ENCODE measurements around the gene MISP3. TPM values are rescaled to one million over a fixed set of nuclear protein-coding genes. Genes with fewer than 3 reads are reported as not detected.

Gene MISP3
- total and polyA plus RNA-seq, 9 of the 15 experiments (the other 6 are each of a cell fraction or from before 2014, with no cell fraction given), result 0.25 to 5.6 (median 1.6) TPM

DNA sequence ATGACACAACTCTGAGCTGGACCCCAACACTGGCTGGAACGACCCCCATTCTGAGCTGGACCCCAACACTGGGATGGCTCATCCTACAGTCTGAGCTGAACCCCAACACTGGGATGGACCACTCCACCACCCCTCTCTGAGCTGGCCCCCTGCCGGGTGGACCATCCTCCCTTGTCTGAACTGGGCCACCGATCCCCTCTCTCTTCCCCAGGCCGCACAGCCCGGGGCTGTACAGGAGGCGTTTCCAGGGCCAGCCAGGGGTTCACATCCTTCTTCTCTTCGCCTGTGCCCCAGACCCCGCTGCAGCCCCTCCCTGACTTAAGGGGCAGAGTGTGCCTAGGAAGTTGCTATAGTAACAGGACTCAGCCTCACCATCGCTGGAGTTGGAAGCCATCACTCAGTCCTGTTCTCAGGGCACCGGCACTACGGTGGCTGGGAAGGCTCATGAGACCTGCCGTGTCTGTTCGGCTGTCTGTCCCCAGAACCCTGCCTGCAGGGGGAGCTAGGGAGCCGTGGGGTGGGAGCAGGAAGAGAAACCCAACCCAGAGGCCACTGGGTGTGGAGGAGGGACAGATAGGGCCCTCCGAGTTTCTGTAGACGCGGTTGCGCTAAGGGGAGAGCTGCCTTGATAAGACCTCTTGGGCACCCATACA is 41.3 kb downstream of the MISP3 start (continued):
- TF ChIP-seq DMBX1 (CRISPR knock-in tag; IDR thresholded peaks at IDR 0.05; ENCODE audit: borderline replicate concordance) (peak; percentile 69; the same call in 1 of the 2 replicates), TOE1 (IDR thresholded peaks at IDR 0.05; ENCODE audit: borderline replicate concordance) (peak; percentile 69; the same call in 1 of the 2 replicates), TOE1 (CRISPR knock-in tag; IDR thresholded peaks at IDR 0.05; ENCODE audit: borderline replicate concordance, low read depth) (no peak), MCM7 (IDR thresholded peaks at IDR 0.05) (peak in 1 of 2 experiments; percentile 82; a peak in 1 of 4 replicates), ZNF431 (CRISPR knock-in tag; IDR thresholded peaks at IDR 0.05) (no peak), CXXC5 (CRISPR knock-in tag; IDR thresholded peaks at IDR 0.05) (peak; percentile 50; the same call in 1 of the 2 replicates), RFX1 (IDR thresholded peaks at IDR 0.05) (peak; percentile 89), ATF7 (IDR thresholded peaks at IDR 0.05) (peak; percentile 33; the same call in 1 of the 2 replicates), E2F3 (CRISPR knock-in tag; IDR thresholded peaks at IDR 0.05) (0 out of 2 replicates have a peak, but pooled peaks have one; percentile 26), TRIM24 (IDR thresholded peaks at IDR 0.05) (peak in 1 of 2 experiments; percentile 38; a peak in 1 of 4 replicates), TAF9B (IDR thresholded peaks at IDR 0.05; ENCODE audit: partially characterized antibody) (no peak), ZBTB7A (IDR thresholded peaks at IDR 0.05; ENCODE audit: borderline replicate concordance, control insufficient read depth, low read depth, low read length) (peak; percentile 44; the same call in 1 of the 2 replicates), NR2C1 (IDR thresholded peaks at IDR 0.05) (peak; percentile 22; the same call in 1 of the 2 replicates), NR2C1 (tag; IDR thresholded peaks at IDR 0.05) (peak; percentile 59)
- TF ChIP-seq, protein P1, sequence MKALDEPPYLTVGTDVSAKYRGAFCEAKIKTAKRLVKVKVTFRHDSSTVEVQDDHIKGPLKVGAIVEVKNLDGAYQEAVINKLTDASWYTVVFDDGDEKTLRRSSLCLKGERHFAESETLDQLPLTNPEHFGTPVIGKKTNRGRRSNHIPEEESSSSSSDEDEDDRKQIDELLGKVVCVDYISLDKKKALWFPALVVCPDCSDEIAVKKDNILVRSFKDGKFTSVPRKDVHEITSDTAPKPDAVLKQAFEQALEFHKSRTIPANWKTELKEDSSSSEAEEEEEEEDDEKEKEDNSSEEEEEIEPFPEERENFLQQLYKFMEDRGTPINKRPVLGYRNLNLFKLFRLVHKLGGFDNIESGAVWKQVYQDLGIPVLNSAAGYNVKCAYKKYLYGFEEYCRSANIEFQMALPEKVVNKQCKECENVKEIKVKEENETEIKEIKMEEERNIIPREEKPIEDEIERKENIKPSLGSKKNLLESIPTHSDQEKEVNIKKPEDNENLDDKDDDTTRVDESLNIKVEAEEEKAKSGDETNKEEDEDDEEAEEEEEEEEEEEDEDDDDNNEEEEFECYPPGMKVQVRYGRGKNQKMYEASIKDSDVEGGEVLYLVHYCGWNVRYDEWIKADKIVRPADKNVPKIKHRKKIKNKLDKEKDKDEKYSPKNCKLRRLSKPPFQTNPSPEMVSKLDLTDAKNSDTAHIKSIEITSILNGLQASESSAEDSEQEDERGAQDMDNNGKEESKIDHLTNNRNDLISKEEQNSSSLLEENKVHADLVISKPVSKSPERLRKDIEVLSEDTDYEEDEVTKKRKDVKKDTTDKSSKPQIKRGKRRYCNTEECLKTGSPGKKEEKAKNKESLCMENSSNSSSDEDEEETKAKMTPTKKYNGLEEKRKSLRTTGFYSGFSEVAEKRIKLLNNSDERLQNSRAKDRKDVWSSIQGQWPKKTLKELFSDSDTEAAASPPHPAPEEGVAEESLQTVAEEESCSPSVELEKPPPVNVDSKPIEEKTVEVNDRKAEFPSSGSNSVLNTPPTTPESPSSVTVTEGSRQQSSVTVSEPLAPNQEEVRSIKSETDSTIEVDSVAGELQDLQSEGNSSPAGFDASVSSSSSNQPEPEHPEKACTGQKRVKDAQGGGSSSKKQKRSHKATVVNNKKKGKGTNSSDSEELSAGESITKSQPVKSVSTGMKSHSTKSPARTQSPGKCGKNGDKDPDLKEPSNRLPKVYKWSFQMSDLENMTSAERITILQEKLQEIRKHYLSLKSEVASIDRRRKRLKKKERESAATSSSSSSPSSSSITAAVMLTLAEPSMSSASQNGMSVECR (CRISPR knock-in tag; IDR thresholded peaks at IDR 0.05), result peak; percentile 56; the same call in 1 of the 2 replicates
- TF ChIP-seq, protein P2, sequence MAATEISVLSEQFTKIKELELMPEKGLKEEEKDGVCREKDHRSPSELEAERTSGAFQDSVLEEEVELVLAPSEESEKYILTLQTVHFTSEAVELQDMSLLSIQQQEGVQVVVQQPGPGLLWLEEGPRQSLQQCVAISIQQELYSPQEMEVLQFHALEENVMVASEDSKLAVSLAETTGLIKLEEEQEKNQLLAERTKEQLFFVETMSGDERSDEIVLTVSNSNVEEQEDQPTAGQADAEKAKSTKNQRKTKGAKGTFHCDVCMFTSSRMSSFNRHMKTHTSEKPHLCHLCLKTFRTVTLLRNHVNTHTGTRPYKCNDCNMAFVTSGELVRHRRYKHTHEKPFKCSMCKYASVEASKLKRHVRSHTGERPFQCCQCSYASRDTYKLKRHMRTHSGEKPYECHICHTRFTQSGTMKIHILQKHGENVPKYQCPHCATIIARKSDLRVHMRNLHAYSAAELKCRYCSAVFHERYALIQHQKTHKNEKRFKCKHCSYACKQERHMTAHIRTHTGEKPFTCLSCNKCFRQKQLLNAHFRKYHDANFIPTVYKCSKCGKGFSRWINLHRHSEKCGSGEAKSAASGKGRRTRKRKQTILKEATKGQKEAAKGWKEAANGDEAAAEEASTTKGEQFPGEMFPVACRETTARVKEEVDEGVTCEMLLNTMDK (IDR thresholded peaks at IDR 0.05; ENCODE audit: borderline replicate concordance, insufficient read depth, low read depth, low read length, poor library complexity, severe bottlenecking), result peak; percentile 56
